GM19023 (cell line): ENCODE results near the gene DNAH1.

Experiments
- ATAC-seq: cut with Tn5 transposase; IDR thresholded peaks from one replicate; pipeline ENCODE4 v1.9.1; 2021; ENCODE audit warnings: mild to moderate bottlenecking, moderate library complexity; ENCODE audit not compliant: unreplicated experiment

DNAH1 gene

DNA sequence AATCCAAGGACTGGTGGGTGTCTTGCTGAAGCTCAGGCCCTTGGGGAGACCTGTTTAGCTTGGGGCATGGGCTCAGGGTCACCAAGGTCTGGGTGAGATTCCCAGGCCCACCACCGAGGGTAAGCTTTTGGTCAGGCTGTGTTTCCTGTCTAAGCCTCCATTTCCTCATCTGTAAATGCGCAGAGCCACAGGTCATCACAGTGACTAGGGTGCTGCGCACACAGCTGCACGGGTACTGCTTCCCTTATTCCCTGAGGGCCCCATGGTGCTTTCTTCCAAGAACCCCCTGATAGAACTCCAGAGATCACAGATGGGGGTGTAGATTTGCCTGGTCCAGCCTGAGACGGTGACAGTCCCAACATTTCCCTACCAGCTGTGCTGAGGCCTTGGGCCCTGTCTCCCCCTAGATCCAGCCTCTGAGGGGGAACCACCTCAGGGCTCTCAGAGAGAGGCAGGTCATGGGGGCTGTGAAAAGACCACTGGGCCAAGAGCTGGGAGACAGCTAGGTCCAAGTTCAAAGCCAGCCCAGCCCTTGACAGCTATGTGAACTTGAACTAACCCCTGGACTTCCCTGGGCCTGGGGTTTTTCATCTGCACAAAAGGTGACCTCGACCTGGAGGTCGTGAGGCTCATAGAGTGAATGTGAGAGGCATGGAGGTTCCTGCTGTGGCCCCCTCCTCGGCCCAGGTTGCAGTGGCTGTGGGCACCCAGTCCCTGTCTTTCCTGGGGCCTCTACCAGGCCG is 68.1 kb downstream of the DNAH1 start:
- no peak for ATAC-seq

- ATAC-seq, result no peak
Observed at GRCh38 chr3:52385157-52385556, 69.0 kb downstream of the DNAH1 start.

GRCh38 chr3:52387481-52387880 is 71.4 kb downstream of the DNAH1 start:
- no peak for ATAC-seq

DNA sequence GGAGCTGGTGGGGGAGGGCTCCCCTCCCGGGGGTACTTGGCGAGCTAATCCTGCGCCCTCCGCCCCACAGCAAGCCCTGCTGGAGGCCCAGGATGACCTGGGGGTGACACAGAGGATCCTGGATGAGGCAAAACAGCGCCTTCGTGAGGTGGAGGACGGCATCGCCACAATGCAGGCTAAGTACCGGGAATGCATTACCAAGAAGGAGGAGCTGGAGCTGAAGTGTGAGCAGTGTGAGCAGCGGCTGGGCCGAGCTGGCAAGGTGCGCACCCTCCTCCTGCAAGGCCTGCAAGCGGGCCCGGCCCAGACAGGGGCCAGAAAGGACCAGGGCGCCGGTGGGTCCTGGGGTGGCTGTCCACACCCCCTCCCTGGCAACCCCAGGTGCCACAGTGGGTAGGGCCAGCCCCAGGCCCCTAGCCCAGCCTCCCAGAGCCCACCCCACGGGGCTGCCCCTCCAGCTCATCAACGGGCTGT is 72.3 kb downstream of the DNAH1 start:
- no peak for ATAC-seq

GRCh38 chr3:52388933-52389332 is 72.8 kb downstream of the DNAH1 start:
- no peak for ATAC-seq

- ATAC-seq, result no peak
Observed at GRCh38 chr3:52391096-52391495, 75.0 kb downstream of the DNAH1 start.

DNA sequence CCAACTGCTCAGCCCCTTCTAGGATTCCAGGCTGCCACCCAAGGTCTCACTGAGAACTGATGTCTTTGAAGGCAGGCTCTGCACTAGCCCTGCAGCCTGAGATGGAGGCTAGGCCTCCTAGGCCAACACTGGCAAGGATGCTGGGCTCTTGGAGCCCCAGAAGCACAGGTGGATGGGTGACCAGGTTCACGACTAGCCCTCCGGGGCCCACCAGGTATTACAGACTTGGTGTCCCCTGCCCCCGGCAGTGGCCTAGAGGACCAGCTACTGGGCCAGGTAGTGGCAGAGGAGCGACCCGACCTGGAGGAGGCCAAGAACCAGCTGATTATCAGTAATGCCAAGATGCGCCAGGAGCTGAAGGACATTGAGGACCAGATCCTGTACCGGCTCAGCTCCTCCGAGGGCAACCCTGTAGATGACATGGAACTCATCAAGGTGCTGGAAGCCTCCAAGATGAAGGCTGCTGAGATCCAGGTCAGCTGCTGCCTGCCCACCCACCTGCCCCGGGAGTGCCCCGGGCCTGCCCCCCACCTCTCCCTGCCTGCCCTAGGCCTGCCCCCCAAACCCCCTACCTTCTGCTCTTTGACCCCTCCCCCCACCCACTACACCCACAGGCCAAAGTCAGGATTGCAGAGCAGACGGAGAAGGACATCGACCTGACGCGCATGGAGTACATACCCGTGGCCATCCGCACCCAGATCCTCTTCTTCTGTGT is 76.3 kb downstream of the DNAH1 start:
- ATAC-seq, result no peak

- no peak for ATAC-seq
Observed at GRCh38 chr3:52393131-52393807, 77.2 kb downstream of the DNAH1 start.

GRCh38 chr3:52393959-52394670 is 78.0 kb downstream of the DNAH1 start:
- no peak for ATAC-seq

DNA sequence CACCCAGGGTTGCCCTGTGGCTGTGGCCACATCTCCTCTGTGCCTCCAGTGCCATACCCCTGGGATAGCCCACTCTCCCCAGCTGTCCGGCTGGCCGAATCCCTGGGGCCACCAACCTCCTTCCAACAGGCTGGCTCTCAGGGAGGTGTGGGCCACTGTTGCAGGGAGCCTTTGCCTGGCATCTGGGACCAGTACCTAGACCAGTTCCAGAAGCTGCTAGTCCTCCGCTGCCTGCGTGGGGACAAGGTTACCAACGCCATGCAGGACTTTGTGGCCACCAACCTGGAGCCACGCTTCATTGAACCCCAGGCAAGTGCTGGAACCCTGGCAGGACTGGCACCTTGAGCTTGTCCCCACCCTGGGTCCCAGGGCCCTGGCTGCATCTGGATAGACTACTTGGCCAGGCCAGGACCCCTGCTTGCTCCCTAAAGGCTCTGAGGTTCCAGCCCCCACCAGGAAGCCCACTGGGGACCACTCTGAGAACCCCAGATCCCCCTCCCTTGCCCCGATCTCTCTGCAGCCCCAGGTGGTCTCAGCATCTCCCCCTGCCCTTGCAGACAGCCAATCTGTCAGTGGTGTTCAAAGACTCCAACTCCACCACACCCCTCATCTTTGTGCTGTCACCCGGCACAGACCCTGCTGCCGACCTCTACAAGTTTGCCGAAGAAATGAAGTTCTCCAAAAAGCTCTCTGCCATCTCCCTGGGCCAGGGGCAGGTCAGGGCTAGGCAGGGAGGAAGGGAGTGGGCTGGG is 78.8 kb downstream of the DNAH1 start:
- no peak for ATAC-seq

DNA sequence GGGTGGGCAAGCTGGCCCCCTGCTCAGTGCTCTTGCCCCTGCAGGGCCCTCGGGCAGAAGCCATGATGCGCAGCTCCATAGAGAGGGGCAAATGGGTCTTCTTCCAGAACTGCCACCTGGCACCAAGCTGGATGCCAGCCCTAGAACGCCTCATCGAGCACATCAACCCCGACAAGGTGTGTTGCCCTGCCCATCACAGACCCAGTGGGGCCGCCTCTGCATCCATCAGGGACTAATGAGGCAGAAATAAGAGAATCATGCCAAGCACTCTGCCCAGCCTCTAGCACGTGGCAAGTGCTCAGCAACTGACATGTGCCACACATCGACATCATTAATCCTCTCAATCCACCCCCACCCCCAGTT is 79.4 kb downstream of the DNAH1 start:
- ATAC-seq, result no peak

DNA sequence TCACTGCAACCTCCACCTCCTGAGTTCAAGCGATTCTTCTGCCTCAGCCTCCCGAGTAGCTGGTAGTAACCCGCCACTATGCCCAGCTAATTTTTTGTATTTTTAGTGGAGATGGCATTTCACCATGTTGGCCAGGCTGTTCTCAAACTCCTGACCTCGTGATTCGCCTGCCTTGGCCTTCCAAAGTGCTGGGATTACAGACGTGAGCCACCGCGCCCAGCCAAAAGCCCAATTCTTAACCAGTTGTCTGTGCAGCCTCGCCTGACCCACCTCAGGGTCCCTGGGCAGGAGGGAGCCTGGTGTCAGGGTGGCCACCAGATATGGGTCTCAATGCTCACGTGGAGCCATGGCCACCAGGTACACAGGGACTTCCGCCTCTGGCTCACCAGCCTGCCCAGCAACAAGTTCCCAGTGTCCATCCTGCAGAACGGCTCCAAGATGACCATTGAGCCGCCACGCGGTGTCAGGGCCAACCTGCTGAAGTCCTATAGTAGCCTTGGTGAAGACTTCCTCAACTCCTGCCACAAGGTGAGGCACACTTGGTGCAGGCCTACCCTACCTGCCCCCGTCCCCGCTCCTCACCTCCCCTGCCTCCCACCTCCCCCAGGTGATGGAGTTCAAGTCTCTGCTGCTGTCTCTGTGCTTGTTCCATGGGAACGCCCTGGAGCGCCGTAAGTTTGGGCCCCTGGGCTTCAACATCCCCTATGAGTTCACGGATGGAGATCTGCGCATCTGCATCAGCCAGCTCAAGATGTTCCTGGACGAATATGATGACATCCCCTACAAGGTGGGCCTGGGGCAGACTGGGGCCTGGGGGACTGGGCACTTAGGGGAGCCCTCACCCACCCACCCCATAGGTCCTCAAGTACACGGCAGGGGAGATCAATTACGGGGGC is 80.1 kb downstream of the DNAH1 start:
- ATAC-seq, result no peak

- no peak for ATAC-seq
Observed at GRCh38 chr3:52396907-52397591, 80.9 kb downstream of the DNAH1 start.

DNA sequence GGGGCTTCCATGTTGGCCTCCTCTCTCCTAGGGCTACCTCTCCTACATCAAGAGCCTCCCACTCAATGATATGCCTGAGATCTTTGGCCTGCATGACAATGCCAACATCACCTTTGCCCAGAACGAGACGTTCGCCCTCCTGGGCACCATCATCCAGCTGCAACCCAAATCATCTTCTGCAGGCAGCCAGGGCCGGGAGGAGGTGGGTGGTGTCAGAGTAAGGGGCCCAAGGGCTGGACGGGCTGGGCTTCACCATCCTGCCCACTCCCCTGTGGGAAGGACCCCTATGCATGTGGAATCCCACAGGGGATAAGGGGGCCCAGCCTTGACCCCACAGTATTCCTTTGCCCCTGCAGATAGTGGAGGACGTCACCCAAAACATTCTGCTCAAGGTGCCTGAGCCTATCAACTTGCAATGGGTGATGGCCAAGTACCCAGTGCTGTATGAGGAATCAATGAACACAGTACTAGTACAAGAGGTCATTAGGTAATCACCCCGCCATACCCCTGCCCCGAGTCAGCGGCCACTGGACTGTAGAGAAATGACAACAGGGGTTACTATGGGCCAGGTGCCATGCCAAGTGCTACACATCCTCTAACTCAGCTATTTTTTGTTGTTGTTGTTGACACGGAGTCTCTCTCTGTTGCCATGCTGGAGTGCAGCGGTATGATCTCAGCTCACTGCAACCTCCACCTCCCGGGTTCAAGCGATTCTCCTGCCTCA is 81.7 kb downstream of the DNAH1 start:
- no peak for ATAC-seq

DNA sequence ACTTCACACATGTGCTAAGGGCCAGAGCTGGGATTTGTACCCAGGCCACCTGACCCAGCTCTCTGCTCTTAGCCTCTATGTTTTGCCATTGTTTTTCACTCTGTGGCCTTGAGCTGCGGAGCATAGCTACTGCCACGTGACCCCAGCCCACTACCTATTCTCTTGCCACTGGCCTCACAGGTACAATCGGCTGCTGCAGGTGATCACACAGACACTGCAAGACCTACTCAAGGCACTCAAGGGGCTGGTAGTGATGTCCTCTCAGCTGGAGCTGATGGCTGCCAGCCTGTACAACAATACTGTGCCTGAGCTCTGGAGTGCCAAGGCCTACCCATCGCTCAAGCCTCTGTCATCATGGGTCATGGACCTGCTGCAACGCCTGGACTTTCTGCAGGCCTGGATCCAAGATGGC is 82.6 kb downstream of the DNAH1 start:
- ATAC-seq, result no peak

DNA sequence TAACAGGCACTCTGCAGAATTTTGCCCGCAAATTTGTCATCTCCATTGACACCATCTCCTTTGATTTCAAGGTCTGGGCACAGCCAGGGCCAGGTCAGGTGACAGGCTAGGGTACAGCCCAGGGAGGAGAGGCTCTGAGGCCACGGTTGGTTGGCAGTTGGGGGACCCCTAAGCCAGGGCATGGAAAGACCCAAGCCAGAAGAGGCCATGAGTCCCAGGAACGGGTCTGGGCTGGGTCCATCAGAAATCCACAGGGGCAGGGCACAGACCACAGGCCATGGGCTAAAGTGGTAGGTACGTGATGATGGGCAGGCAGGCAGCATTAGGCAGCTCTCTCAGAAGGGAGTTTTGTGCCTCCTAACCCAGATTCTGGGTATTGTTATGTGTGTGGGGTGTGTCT is 83.0 kb downstream of the DNAH1 start:
- ATAC-seq, result no peak

DNA sequence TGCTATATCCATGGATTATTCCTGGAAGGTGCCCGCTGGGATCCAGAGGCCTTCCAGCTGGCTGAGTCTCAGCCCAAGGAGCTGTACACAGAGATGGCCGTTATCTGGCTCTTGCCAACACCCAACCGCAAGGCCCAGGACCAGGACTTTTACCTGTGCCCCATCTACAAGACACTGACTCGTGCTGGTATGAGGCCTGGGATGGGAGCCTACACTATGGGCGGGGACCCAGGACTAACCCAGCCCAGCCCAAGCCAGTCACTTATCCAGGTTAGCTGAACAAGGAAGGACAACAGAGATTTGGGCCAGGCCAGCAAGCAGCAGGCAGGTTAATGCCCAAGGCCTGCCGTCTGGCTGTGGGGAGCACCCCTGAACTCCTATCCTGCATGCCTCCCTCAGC is 83.5 kb downstream of the DNAH1 start:
- no peak for ATAC-seq

DNA sequence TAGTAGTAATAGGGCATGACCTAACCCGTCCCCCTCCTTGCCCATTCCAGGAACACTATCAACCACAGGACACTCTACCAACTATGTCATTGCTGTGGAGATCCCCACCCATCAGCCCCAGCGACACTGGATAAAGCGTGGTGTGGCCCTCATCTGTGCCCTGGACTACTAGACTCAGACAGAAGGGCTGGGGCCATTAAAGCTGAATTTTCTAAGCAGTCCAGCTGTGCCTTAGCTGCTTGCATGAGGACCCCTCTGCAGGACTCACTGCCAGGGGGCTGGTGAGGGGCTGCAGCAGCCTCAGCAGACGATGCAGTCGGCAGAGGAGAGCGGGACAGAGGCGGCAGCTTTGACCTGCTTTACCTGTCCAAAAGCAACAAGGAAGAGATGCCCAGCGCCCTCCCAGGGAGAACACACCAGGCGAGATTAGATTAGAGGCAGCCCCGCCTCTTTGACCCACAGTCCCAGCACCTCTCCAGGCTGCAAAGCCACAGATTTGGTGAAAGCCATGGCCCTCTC is 84.2 kb downstream of the DNAH1 start:
- ATAC-seq, result no peak
